ENCODE data around the gene FLRT2.
A peak's percentile ranks its signal among the peaks of the same experiment; 100 is the strongest.

The FLRT2 gene

GRCh38 chr14:85530626-85531025 lies 682 bp downstream of the FLRT2 start:
- DNase-seq (no peak), ATAC-seq (no peak)

- ATAC-seq (no peak), DNase-seq (no peak)
Observed at GRCh38 chr14:85531141-85531586, 1.2 kb downstream of the FLRT2 start.

- peak; percentile 4 for DNase-seq
- no peak for ATAC-seq
Observed at GRCh38 chr14:85531587-85532373, 1.8 kb downstream of the FLRT2 start.

- DNase-seq, result no peak
- no peak for ATAC-seq
Observed at GRCh38 chr14:85532374-85533022, 2.6 kb downstream of the FLRT2 start.

- peak; percentile 3 for DNase-seq
- ATAC-seq, result no peak
Observed at GRCh38 chr14:85533023-85533860, 3.3 kb downstream of the FLRT2 start.

- ATAC-seq, result no peak
- no peak for DNase-seq
Observed at GRCh38 chr14:85533861-85534291, 3.9 kb downstream of the FLRT2 start.

- ATAC-seq (no peak), DNase-seq (no peak)
Observed at GRCh38 chr14:85534458-85535293, 4.7 kb downstream of the FLRT2 start.

- no peak for ATAC-seq
- no peak for DNase-seq
Observed at GRCh38 chr14:85535321-85535720, 5.4 kb downstream of the FLRT2 start.

- ATAC-seq, result no peak
Observed at GRCh38 chr14:85535991-85536832, 6.3 kb downstream of the FLRT2 start.

GRCh38 chr14:85536833-85537190 lies 6.9 kb downstream of the FLRT2 start:
- DNase-seq (no peak), ATAC-seq (no peak)

More at GRCh38 chr14:85535991-85536832, 6.3 kb downstream of the FLRT2 start:
- no peak for DNase-seq

GRCh38 chr14:85537526-85537925 lies 7.6 kb downstream of the FLRT2 start:
- no peak for DNase-seq
- no peak for ATAC-seq

GRCh38 chr14:85538636-85539035 lies 8.7 kb downstream of the FLRT2 start:
- no peak for ATAC-seq
- no peak for DNase-seq

- ATAC-seq (no peak), DNase-seq (no peak)
Observed at GRCh38 chr14:85539510-85539909, 9.6 kb downstream of the FLRT2 start.

GRCh38 chr14:85542623-85543022 lies 12.7 kb downstream of the FLRT2 start:
- DNase-seq, result no peak
- no peak for ATAC-seq

GRCh38 chr14:85545738-85546137 lies 15.8 kb downstream of the FLRT2 start:
- DNase-seq (no peak), ATAC-seq (no peak)

- no peak for DNase-seq
- ATAC-seq, result no peak
Observed at GRCh38 chr14:85546390-85546789, 16.4 kb downstream of the FLRT2 start.

GRCh38 chr14:85549697-85550096 lies 19.8 kb downstream of the FLRT2 start:
- DNase-seq (no peak), ATAC-seq (no peak)

- no peak for DNase-seq
- ATAC-seq, result no peak
Observed at GRCh38 chr14:85554106-85554505, 24.2 kb downstream of the FLRT2 start.

GRCh38 chr14:85556267-85556666 lies 26.3 kb downstream of the FLRT2 start:
- no peak for DNase-seq
- no peak for ATAC-seq

- ATAC-seq (no peak), DNase-seq (no peak)
Observed at GRCh38 chr14:85558505-85558904, 28.6 kb downstream of the FLRT2 start.

GRCh38 chr14:85562630-85563029 lies 32.7 kb downstream of the FLRT2 start:
- no peak for DNase-seq
- ATAC-seq, result no peak
